SK-N-MC (cell line): ENCODE measurements around the gene ASB14.

Experiments used
- DNase-seq: peaks from one replicate; pipeline ENCODE4 v3.0.0-alpha.2; 2011; ENCODE audit warnings: low read depth, low spot score
- H3K27ac ChIP-seq: fragments of 200-600 bp; sonication (generic); 2 replicates; pipeline ENCODE4 v1.5.1; 2016; ENCODE audit warnings: mixed run types
- H3K36me3 ChIP-seq: fragments of 200-600 bp; sonication (generic); 2 replicates; pipeline ENCODE4 v1.6.1; 2017; ENCODE audit warnings: antibody characterized with exemption, low read length, mixed read lengths; ENCODE audit not compliant: insufficient read depth
- H3K4me3 ChIP-seq: fragments of 200-600 bp; sonication (generic); 2 replicates; pipeline ENCODE4 v1.5.1; 2016
- H3K9ac ChIP-seq: fragments of 200-600 bp; sonication (generic); 2 replicates; pipeline ENCODE4 v1.8.0; 2017; ENCODE audit warnings: mixed run types, mixed read lengths; ENCODE audit not compliant: insufficient read length
- H3K9me3 ChIP-seq: fragments of 200-600 bp; sonication (generic); 2 replicates; pipeline ENCODE4 v1.6.1; 2017; ENCODE audit warnings: low read depth, mild to moderate bottlenecking, antibody characterized with exemption, low read length, moderate library complexity, mixed read lengths
- EZH2 ChIP-seq: fragments of 200-600 bp; sonication (generic); IDR thresholded peaks from one replicate; pipeline ENCODE4 v1.6.1; 2017; ENCODE audit warnings: antibody characterized with exemption
- FOXP2 ChIP-seq: optimal IDR thresholded peaks from 2 replicates; pipeline ENCODE3; 2011; ENCODE audit warnings: mild to moderate bottlenecking, moderate library complexity; ENCODE audit not compliant: insufficient read depth; ENCODE audit errors: extremely low read length, control extremely low read depth
- POLR2AphosphoS5 ChIP-seq: IDR thresholded peaks from 2 replicates; pipeline ENCODE4 v1.6.1; 2012; ENCODE audit warnings: mild to moderate bottlenecking, low read depth, low read length, borderline replicate concordance

ASB14 gene

GRCh38 chr3:57268416-57268815, 24.1 kb downstream of the ASB14 start:
- Histone ChIP-seq H3K4me3 (no peak overlapping the region), H3K36me3 (peaks cover 40% of the 10 kb centered on the region), H3K9ac (no peak overlapping the region), H3K27ac (no peak overlapping the region), H3K9me3 (no peaks in the 10 kb centered on the region)
- DNase-seq = no peak
- TF ChIP-seq FOXP2 (no peak), EZH2 (no peak), POLR2AphosphoS5 (no peak)

DNA sequence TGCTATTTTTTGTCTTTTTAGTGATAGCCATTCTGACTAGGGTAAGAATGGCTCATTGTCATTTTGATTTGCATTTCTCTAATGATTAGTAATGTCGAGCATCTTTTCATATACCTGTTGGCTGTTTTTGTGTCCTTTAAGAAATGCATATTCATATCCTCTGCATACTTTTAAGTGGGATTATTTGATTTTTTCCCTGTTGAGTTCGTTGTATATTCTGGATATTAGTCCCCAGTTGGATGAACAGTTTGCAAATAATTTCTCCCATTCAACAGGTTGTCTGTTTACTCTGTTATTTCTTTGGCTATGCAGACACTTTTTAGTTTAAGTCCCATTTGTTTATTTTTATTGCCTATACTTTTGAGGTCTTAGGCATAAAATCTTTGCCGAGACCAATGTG, 30.6 kb downstream of the ASB14 start:
- TF ChIP-seq EZH2 (no peak), FOXP2 (no peak), POLR2AphosphoS5 (no peak)
- H3K27ac ChIP-seq = no peak overlapping the region

GRCh38 chr3:57261119-57261518, 31.4 kb downstream of the ASB14 start:
- Histone ChIP-seq H3K27ac (no peak overlapping the region), H3K9me3 (no peaks in the 10 kb centered on the region), H3K9ac (no peak overlapping the region), H3K36me3 (peaks cover 53% of the 10 kb centered on the region), H3K4me3 (no peak overlapping the region)
- TF ChIP-seq EZH2 = no peak
- no peak for TF ChIP-seq POLR2AphosphoS5
- no peak for TF ChIP-seq FOXP2
- no peak for DNase-seq

More for the DNA sequence above, 30.6 kb downstream of the ASB14 start:
- Histone ChIP-seq H3K4me3 (no peak overlapping the region), H3K36me3 (peaks cover 60% of the 10 kb centered on the region), H3K9me3 (no peaks in the 10 kb centered on the region), H3K9ac (no peak overlapping the region)
- DNase-seq = no peak

DNA sequence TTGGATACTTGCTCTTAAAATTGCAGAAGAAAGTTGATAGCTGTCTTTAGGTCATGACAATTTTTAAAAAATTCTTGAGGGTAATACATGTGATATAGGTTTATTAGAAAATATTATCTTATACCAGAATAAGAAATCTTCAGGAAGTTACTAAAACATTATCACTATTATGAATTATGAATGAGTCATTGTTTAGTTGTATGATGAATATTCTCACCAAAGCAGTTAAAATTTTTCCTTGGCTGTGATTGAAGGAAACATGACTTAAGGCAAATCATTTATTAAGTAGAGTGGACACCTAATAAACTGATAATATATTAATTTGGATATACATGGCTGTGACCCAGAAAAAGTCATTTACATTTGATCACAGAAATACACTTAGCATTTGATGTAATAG, 34.8 kb downstream of the ASB14 start:
- Histone ChIP-seq H3K4me3 (no peak overlapping the region), H3K9me3 (no peaks in the 10 kb centered on the region), H3K9ac (no peak overlapping the region), H3K36me3 (peaks cover 26% of the 10 kb centered on the region), H3K27ac (no peak overlapping the region)
- no peak for DNase-seq
- TF ChIP-seq FOXP2 (no peak), POLR2AphosphoS5 (no peak), EZH2 (no peak)

DNA sequence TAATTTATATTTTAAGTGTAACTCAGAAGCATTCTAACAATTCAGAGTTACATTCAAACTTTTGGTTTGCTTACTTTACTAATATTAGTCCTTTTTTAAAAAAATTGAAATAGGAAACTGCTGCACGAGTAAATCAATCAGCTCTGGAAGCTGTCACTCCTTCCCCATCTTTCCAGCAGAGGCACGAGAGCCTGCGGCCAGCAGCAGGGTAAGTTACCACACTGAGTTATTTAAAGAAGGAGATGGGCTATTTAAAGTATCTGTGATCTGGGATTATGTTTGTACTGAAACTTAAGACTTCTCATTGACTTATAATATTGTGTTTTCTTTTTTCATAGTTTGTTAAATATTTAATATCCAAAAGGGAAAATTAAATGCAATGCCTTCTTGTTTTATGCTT, 35.6 kb downstream of the ASB14 start:
- no peak overlapping the region for H3K9ac ChIP-seq
- no peak overlapping the region for H3K27ac ChIP-seq
- H3K4me3 ChIP-seq = no peak overlapping the region
- no peaks in the 10 kb centered on the region for H3K9me3 ChIP-seq
- peaks cover 23% of the 10 kb centered on the region for H3K36me3 ChIP-seq
- no peak for DNase-seq
- TF ChIP-seq POLR2AphosphoS5 (no peak), FOXP2 (no peak), EZH2 (no peak)

DNA sequence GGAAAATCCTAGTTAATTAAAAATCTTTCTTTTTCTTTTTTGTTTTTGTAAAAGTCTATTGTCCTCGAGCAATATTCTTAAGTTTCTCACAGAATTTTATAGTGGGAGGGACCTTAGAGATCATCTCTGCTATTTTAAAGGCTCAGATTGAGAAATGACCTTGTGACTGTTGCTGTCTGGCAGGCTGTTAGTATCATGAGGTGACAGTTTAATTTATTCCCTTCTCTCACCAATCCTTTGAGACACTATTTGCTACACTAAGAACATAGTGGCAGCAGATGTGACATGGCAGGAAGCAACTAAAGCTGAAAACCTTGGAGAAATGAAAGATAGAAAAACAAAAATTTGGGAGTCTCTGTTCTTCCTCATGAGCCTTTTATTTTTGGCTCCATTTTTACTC, 40.1 kb downstream of the ASB14 start:
- H3K4me3 ChIP-seq = no peak overlapping the region
- no peaks in the 10 kb centered on the region for H3K9me3 ChIP-seq
- no peak for DNase-seq
- H3K36me3 ChIP-seq = 0 out of 2 replicates have a peak, but pooled peaks cover under 1% of the 10 kb centered on the region
- no peak overlapping the region for H3K27ac ChIP-seq
- H3K9ac ChIP-seq = no peak overlapping the region
- TF ChIP-seq EZH2 (no peak), POLR2AphosphoS5 (no peak), FOXP2 (no peak)

- no peak for DNase-seq
- H3K9me3 ChIP-seq = no peaks in the 10 kb centered on the region
- TF ChIP-seq POLR2AphosphoS5 (no peak), EZH2 (no peak), FOXP2 (no peak)
- no peak overlapping the region for H3K9ac ChIP-seq
- H3K4me3 ChIP-seq = no peak overlapping the region
- peaks cover 16% of the 10 kb centered on the region; the same call in 1 of the 2 replicates for H3K36me3 ChIP-seq
- H3K27ac ChIP-seq = no peak overlapping the region
These were observed 47.5 kb downstream of the ASB14 start for GRCh38 chr3:57244946-57245345.

- H3K9me3 ChIP-seq = no peaks in the 10 kb centered on the region
- peaks cover 18% of the 10 kb centered on the region for H3K36me3 ChIP-seq
- TF ChIP-seq EZH2 = no peak
- TF ChIP-seq FOXP2 = no peak
- TF ChIP-seq POLR2AphosphoS5 = no peak
- H3K27ac ChIP-seq = no peak overlapping the region
- DNase-seq = no peak
- H3K4me3 ChIP-seq = no peak overlapping the region
- no peak overlapping the region for H3K9ac ChIP-seq
These were observed 57.6 kb downstream of the ASB14 start for GRCh38 chr3:57234613-57235575.

GRCh38 chr3:57233799-57234198, 58.7 kb downstream of the ASB14 start:
- no peak overlapping the region for H3K4me3 ChIP-seq
- TF ChIP-seq POLR2AphosphoS5 = no peak
- no peak for TF ChIP-seq FOXP2
- TF ChIP-seq EZH2 = no peak
- H3K9me3 ChIP-seq = no peaks in the 10 kb centered on the region
- DNase-seq = no peak
- H3K27ac ChIP-seq = no peak overlapping the region
- H3K9ac ChIP-seq = no peak overlapping the region
- peaks cover 9% of the 10 kb centered on the region for H3K36me3 ChIP-seq
